Measurements from ENCODE around the gene CNPY2. TPM values are rescaled to one million over a fixed set of nuclear protein-coding genes. Genes with fewer than 3 reads are reported as not detected.
"Not testable (repeated sequence)": the region's sequence is repeated elsewhere in the genome, so short reads cannot be mapped to it uniquely, and the experiment has no call there.

The CNPY2 gene
- total RNA-seq, 4 donors from 2014 or later = 23.3 to 40.9 (median 37.7) TPM

GRCh38 chr12:56282579-56282978 is 33.2 kb downstream of the CNPY2 start:
- H3K4me3 ChIP-seq (ENCODE audit: low read depth, poor library complexity, severe bottlenecking) = no peak overlapping the region
- no peak for DNase-seq (ENCODE audit: low spot score in 2 of 2)
- intact Hi-C loops (cut with DNase I; ENCODE audit: low total_unique reads) = no loop called here
- no peak for TF ChIP-seq POLR2A (IDR thresholded peaks at IDR 0.05)
- TF ChIP-seq CTCF (IDR thresholded peaks at IDR 0.05) = no peak
- WGBS, 2 donors = 96 to 99% methylated on average over 2 of the region's 2 CpGs

GRCh38 chr12:56282030-56282429 is 33.8 kb downstream of the CNPY2 start:
- H3K4me3 ChIP-seq (ENCODE audit: low read depth, poor library complexity, severe bottlenecking) = no peak overlapping the region
- TF ChIP-seq CTCF (IDR thresholded peaks at IDR 0.05) (no peak), POLR2A (IDR thresholded peaks at IDR 0.05) (no peak)
- no peak for DNase-seq (ENCODE audit: low spot score in 2 of 2)
- intact Hi-C loops (cut with DNase I; ENCODE audit: low total_unique reads) = no loop called here
- WGBS, 2 donors = 89 to 91% methylated on average over 6 of the region's 6 CpGs

GRCh38 chr12:56280849-56281248 is 34.9 kb downstream of the CNPY2 start:
- intact Hi-C loops (cut with DNase I; ENCODE audit: low total_unique reads) = no loop called here
- H3K4me3 ChIP-seq (ENCODE audit: low read depth, poor library complexity, severe bottlenecking) = no peak overlapping the region
- no peak for DNase-seq (ENCODE audit: low spot score in 2 of 2)

GRCh38 chr12:56278905-56279304 is 36.9 kb downstream of the CNPY2 start:
- intact Hi-C loops (cut with DNase I; ENCODE audit: low total_unique reads) = no loop called here
- DNase-seq (ENCODE audit: low spot score in 2 of 2) = no peak
- no peak for TF ChIP-seq CTCF (IDR thresholded peaks at IDR 0.05)
- TF ChIP-seq POLR2A (IDR thresholded peaks at IDR 0.05) = no peak
- 87 to 95% methylated on average over 3 of the region's 3 CpGs for WGBS, 2 donors
- H3K4me3 ChIP-seq (ENCODE audit: low read depth, poor library complexity, severe bottlenecking) = no peak overlapping the region

More at GRCh38 chr12:56280849-56281248, 34.9 kb downstream of the CNPY2 start:
- no peak for TF ChIP-seq CTCF (IDR thresholded peaks at IDR 0.05)
- TF ChIP-seq POLR2A (IDR thresholded peaks at IDR 0.05) = no peak

GRCh38 chr12:56274299-56274698 is 41.5 kb downstream of the CNPY2 start:
- TF ChIP-seq CTCF (IDR thresholded peaks at IDR 0.05) (no peak), POLR2A (IDR thresholded peaks at IDR 0.05) (no peak)
- no peak overlapping the region for H3K4me3 ChIP-seq (ENCODE audit: low read depth, poor library complexity, severe bottlenecking)
- 95 to 98% methylated on average over 2 of the region's 2 CpGs for WGBS, 2 donors
- intact Hi-C loops (cut with DNase I; ENCODE audit: low total_unique reads) = no loop called here
- no peak for DNase-seq (ENCODE audit: low spot score in 2 of 2)

- DNase-seq (ENCODE audit: low spot score in 2 of 2); H3K4me3 ChIP-seq (ENCODE audit: low read depth, poor library complexity, severe bottlenecking); intact Hi-C loops (cut with DNase I; ENCODE audit: low total_unique reads): not testable (repeated sequence)
- 80 to 83% methylated on average over 2 of the region's 2 CpGs for WGBS, 2 donors
Measured at GRCh38 chr12:56272468-56272867, 43.3 kb downstream of the CNPY2 start.
